Neuronal stem cell (in vitro differentiated cells): ENCODE measurements around the gene FIZ1.

Experiments
- DNase-seq: peaks from one replicate; pipeline ENCODE4 v3.0.0-alpha.2; 2013; ENCODE audit warnings: low spot score
- H2AFZ ChIP-seq: one replicate; pipeline ENCODE4 v1.6.1; 2013; ENCODE audit warnings: mild to moderate bottlenecking, low read length, inconsistent platforms
- H2AK5ac ChIP-seq: 2 replicates; pipeline ENCODE4 v1.6.1; 2013; ENCODE audit warnings: low read depth, mild to moderate bottlenecking, inconsistent platforms, low read length, moderate library complexity, mixed read lengths
- H2BK120ac ChIP-seq: 2 replicates; pipeline ENCODE4 v1.6.1; 2013; ENCODE audit warnings: low read depth, mild to moderate bottlenecking, inconsistent platforms, low read length, moderate library complexity, mixed read lengths
- H2BK12ac ChIP-seq: one replicate; pipeline ENCODE4 v1.6.1; 2013; ENCODE audit warnings: low read length, inconsistent platforms
- H2BK15ac ChIP-seq: 2 replicates; pipeline ENCODE4 v1.6.1; 2013; ENCODE audit warnings: mild to moderate bottlenecking, low read length, inconsistent platforms, mixed read lengths
- H2BK5ac ChIP-seq: one replicate; pipeline ENCODE4 v1.6.1; 2013; ENCODE audit warnings: inconsistent platforms, mild to moderate bottlenecking, low read length, moderate library complexity
- H3K14ac ChIP-seq: one replicate; pipeline ENCODE4 v1.6.1; 2013; ENCODE audit warnings: low read length, inconsistent platforms
- H3K18ac ChIP-seq: 2 replicates; pipeline ENCODE4 v1.6.1; 2013; ENCODE audit warnings: low read length, inconsistent platforms
- H3K23ac ChIP-seq: 2 replicates; pipeline ENCODE4 v1.6.1; 2013; ENCODE audit warnings: low read depth, mild to moderate bottlenecking, mixed read lengths, low read length, inconsistent platforms; ENCODE audit not compliant: poor library complexity
- H3K27ac ChIP-seq: replicated peaks from 3 replicates; pipeline ENCODE4 v1.5.1; 2013; ENCODE audit warnings: low read length, inconsistent platforms
- H3K27me3 ChIP-seq, 3 experiments: 2 replicates each; pipeline ENCODE4 v1.6.1; 2013; ENCODE audit warnings: low read length in 3 of 3, mild to moderate bottlenecking in 2 of 3, inconsistent platforms in 1 of 3, low read depth in 1 of 3, mixed read lengths in 1 of 3, moderate library complexity in 1 of 3; ENCODE audit not compliant: control insufficient read depth in 3 of 3, insufficient read depth in 3 of 3
- H3K36me3 ChIP-seq, 2 donors: replicated peaks in 1 of 2; 2 replicates each; pipeline ENCODE4 v1.6.1; 2013; ENCODE audit warnings: low read length in 2 of 2; ENCODE audit not compliant: control insufficient read depth in 2 of 2, insufficient read depth in 2 of 2
- H3K4ac ChIP-seq: 2 replicates; pipeline ENCODE4 v1.6.1; 2013; ENCODE audit warnings: inconsistent platforms, mild to moderate bottlenecking, low read length, moderate library complexity
- H3K4me1 ChIP-seq, 2 donors: 1 replicate in 1 of 2; 2 replicates in 1 of 2; pipeline ENCODE4 v1.6.1; 2013; ENCODE audit warnings: low read length in 2 of 2, low read depth in 1 of 2; ENCODE audit not compliant: control insufficient read depth in 2 of 2, insufficient read depth in 1 of 2
- H3K4me2 ChIP-seq: one replicate; pipeline ENCODE4 v1.6.1; 2013; ENCODE audit warnings: mild to moderate bottlenecking, low read length, inconsistent platforms; ENCODE audit not compliant: insufficient read depth, poor library complexity, severe bottlenecking
- H3K4me3 ChIP-seq, 2 donors: 2 replicates each; pipeline ENCODE4 v1.5.1; 2013; ENCODE audit warnings: low read length in 2 of 2, mild to moderate bottlenecking in 2 of 2, inconsistent platforms in 1 of 2, moderate library complexity in 1 of 2
- H3K79me1 ChIP-seq: one replicate; pipeline ENCODE4 v1.6.1; 2013; ENCODE audit warnings: low read depth, mild to moderate bottlenecking, inconsistent platforms, low read length, moderate library complexity
- H3K9ac ChIP-seq: one replicate; pipeline ENCODE4 v1.6.1; 2013; ENCODE audit warnings: mild to moderate bottlenecking, low read depth, low read length, inconsistent platforms; ENCODE audit not compliant: poor library complexity
- H3K9me3 ChIP-seq, 2 donors: replicated peaks in 1 of 2; 2 replicates each; pipeline versions ENCODE3 to v1.6.1; 2013; ENCODE audit warnings: low read length in 2 of 2, mild to moderate bottlenecking in 2 of 2, inconsistent platforms in 1 of 2, low read depth in 1 of 2, mixed read lengths in 1 of 2, moderate library complexity in 1 of 2; ENCODE audit not compliant: control insufficient read depth in 2 of 2, insufficient read depth in 1 of 2
- H4K8ac ChIP-seq: one replicate; pipeline ENCODE4 v1.6.1; 2013; ENCODE audit warnings: low read depth, mild to moderate bottlenecking, inconsistent platforms, low read length, moderate library complexity
- H4K91ac ChIP-seq: one replicate; pipeline ENCODE4 v1.6.1; 2013; ENCODE audit warnings: low read length, low read depth, mild to moderate bottlenecking, inconsistent platforms; ENCODE audit not compliant: poor library complexity
- WGBS, 2 donors: extraction: QIAGEN DNeasy Blood & Tissue Kit; methylation state at CpG; one replicate each; pipeline ENCODE4 v1.1.7; 2013; ENCODE audit warnings: missing lambda C conversion rate in 2 of 2, mixed read lengths in 1 of 2; ENCODE audit not compliant: insufficient read length in 2 of 2, insufficient replicate concordance in 1 of 2; ENCODE audit errors: extremely low coverage in 2 of 2; 5-methylcytosine and 5-hydroxymethylcytosine counted together

The FIZ1 gene

GRCh38 chr19:55546822-55547614 lies 52.3 kb downstream of the FIZ1 start:
- H3K27ac ChIP-seq: peak overlapping the region; percentile 78
- H3K4me1 ChIP-seq: peaks cover 23 to 31% of the 10 kb centered on the region in 2 donors
- H3K23ac ChIP-seq: no peak overlapping the region
- H2BK12ac ChIP-seq: no peak overlapping the region
- DNase-seq: no peak
- peak overlapping the region; percentile 95 for H2BK15ac ChIP-seq
- no peak overlapping the region for H2BK120ac ChIP-seq
- H3K36me3 ChIP-seq: no peaks in the 10 kb centered on the region
- peak overlapping the region; percentile 95 for H3K18ac ChIP-seq
- peak overlapping the region; percentile 88 for H2AK5ac ChIP-seq
- H3K9ac ChIP-seq: peak overlapping the region; percentile 36
- no CpG with 5 or more reads among the region's 17 CpGs for WGBS, 2 donors
- H2AFZ ChIP-seq: peak overlapping the region; percentile 87
- no peak overlapping the region for H4K8ac ChIP-seq
- H3K9me3 ChIP-seq: no peaks in the 10 kb centered on the region
- peaks cover 2% of the 10 kb centered on the region for H3K79me1 ChIP-seq
- H3K4me3 ChIP-seq: no peak overlapping the region
- H3K4ac ChIP-seq: no peak overlapping the region
- peak overlapping the region; percentile 98 for H2BK5ac ChIP-seq
- H3K14ac ChIP-seq: no peak overlapping the region
- H4K91ac ChIP-seq: no peak overlapping the region
- no peak overlapping the region for H3K4me2 ChIP-seq
- H3K27me3 ChIP-seq: no peaks in the 10 kb centered on the region

- H3K4ac ChIP-seq: peak overlapping the region; percentile 47
- peak overlapping the region; percentile 98 for H2BK5ac ChIP-seq
- H3K23ac ChIP-seq: no peak overlapping the region
- no peaks in the 10 kb centered on the region for H3K27me3 ChIP-seq
- no CpG with 5 or more reads among the region's 11 CpGs for WGBS, 2 donors
- H2BK120ac ChIP-seq: peak overlapping the region; percentile 93
- peaks cover 23 to 31% of the 10 kb centered on the region in 2 donors for H3K4me1 ChIP-seq
- peaks cover 5% of the 10 kb centered on the region for H3K79me1 ChIP-seq
- H3K9ac ChIP-seq: peak overlapping the region; percentile 78
- no peaks in the 10 kb centered on the region for H3K9me3 ChIP-seq
- DNase-seq: no peak
- peak overlapping the region; percentile 78 for H3K27ac ChIP-seq
- peak overlapping the region; percentile 87 for H2AFZ ChIP-seq
- peak overlapping the region; percentile 95 for H2BK15ac ChIP-seq
- peak overlapping the region; percentile 97 for H2BK12ac ChIP-seq
- peak overlapping the region; percentile 95 for H4K8ac ChIP-seq
- peak overlapping the region; percentile 95 for H3K18ac ChIP-seq
- peak overlapping the region; percentile 84 for H3K14ac ChIP-seq
- no peak overlapping the region for H3K4me3 ChIP-seq
- H4K91ac ChIP-seq: peak overlapping the region; percentile 96
- H2AK5ac ChIP-seq: peak overlapping the region; percentile 88
- no peaks in the 10 kb centered on the region for H3K36me3 ChIP-seq
- peak overlapping the region; percentile 41 for H3K4me2 ChIP-seq
Observed at GRCh38 chr19:55546011-55546410, 53.3 kb downstream of the FIZ1 start.

GRCh38 chr19:55545443-55545842 lies 53.9 kb downstream of the FIZ1 start, which contains the start of gene SBK3:
SBK3 (minus strand) TSS chr19:55545543; CDS start chr19:55545543, 0 bp downstream.
- H2BK15ac ChIP-seq: peak within 1 kb of the TSS; percentile 95
- no peaks in the 10 kb centered on the region for H3K9me3 ChIP-seq
- H4K91ac ChIP-seq: peak within 1 kb of the TSS; percentile 96
- peak within 1 kb of the TSS; percentile 88 for H2AK5ac ChIP-seq
- peak within 1 kb of the TSS; percentile 98 for H2BK5ac ChIP-seq
- peak within 1 kb of the TSS; percentile 78 for H3K27ac ChIP-seq
- peak within 1 kb of the TSS; percentile 77 for H3K23ac ChIP-seq
- peaks cover 23 to 31% of the 10 kb centered on the region in 2 donors for H3K4me1 ChIP-seq
- H2AFZ ChIP-seq: peak within 1 kb of the TSS; percentile 87
- peaks cover 5% of the 10 kb centered on the region for H3K79me1 ChIP-seq
- H2BK12ac ChIP-seq: peak within 1 kb of the TSS; percentile 97
- peak within 1 kb of the TSS; percentile 93 for H2BK120ac ChIP-seq
- DNase-seq: no peak
- peak within 1 kb of the TSS; percentile 95 for H3K18ac ChIP-seq
- H3K27me3 ChIP-seq: no peaks in the 10 kb centered on the region
- no CpG with 5 or more reads among the region's 10 CpGs for WGBS, 2 donors
- H4K8ac ChIP-seq: peak within 1 kb of the TSS; percentile 95
- no peaks in the 10 kb centered on the region for H3K36me3 ChIP-seq
- H3K4ac ChIP-seq: peak within 1 kb of the TSS; percentile 91
- H3K14ac ChIP-seq: peak within 1 kb of the TSS; percentile 84
- peak within 1 kb of the TSS; percentile 41 for H3K4me2 ChIP-seq
- peak within 1 kb of the TSS; percentile 78 for H3K9ac ChIP-seq
- H3K4me3 ChIP-seq: no peak within 1 kb of the TSS

GRCh38 chr19:55544776-55545439 lies 54.4 kb downstream of the FIZ1 start:
- Histone ChIP-seq H3K27ac (no peak overlapping the region), H3K4me3 (no peak overlapping the region), H4K91ac (peak overlapping the region; percentile 96), H2BK15ac (peak overlapping the region; percentile 90), H3K9me3 (peaks cover 0 to 1% of the 10 kb centered on the region in 2 donors), H4K8ac (no peak overlapping the region), H3K4me1 (peaks cover 23 to 28% of the 10 kb centered on the region in 2 donors), H3K14ac (peak overlapping the region; percentile 5), H3K4ac (no peak overlapping the region), H3K79me1 (peaks cover 5% of the 10 kb centered on the region), H2BK5ac (peak overlapping the region; percentile 21), H3K23ac (peak overlapping the region; percentile 77), H2BK120ac (peak overlapping the region; percentile 93), H3K4me2 (no peak overlapping the region), H2BK12ac (peak overlapping the region; percentile 59), H3K27me3 (no peaks in the 10 kb centered on the region), H3K36me3 (no peaks in the 10 kb centered on the region), H3K18ac (peak overlapping the region; percentile 86), H3K9ac (no peak overlapping the region), H2AFZ (peak overlapping the region; percentile 87), H2AK5ac (peak overlapping the region; percentile 74)
- WGBS, 2 donors: no CpG with 5 or more reads among the region's 23 CpGs
- no peak for DNase-seq
